Kidney epithelial cell (primary cell): ENCODE results near the gene CLDN34. TPM values are rescaled to one million over a fixed set of nuclear protein-coding genes. Genes with fewer than 3 reads are reported as not detected.

Experiments
- DNase-seq: peaks from one replicate; pipeline ENCODE4 v3.0.0-alpha.2; 2010; ENCODE audit warnings: low read depth
- H3K27me3 ChIP-seq: 2 replicates; pipeline ENCODE4 v1.6.0; 2011; ENCODE audit warnings: low read length; ENCODE audit not compliant: control insufficient read depth, insufficient read depth
- H3K36me3 ChIP-seq: 2 replicates; pipeline ENCODE4 v1.5.1; 2011; ENCODE audit warnings: low read length; ENCODE audit not compliant: control insufficient read depth, insufficient read depth
- H3K4me3 ChIP-seq: 2 replicates; pipeline ENCODE4 v1.5.1; 2011; ENCODE audit warnings: low read depth, mild to moderate bottlenecking, control low read depth, low read length
- total RNA-seq: library from RNA; depleted of rRNA; stranded (reverse); fragments of >200 nt; gene quantifications from 2 replicates; pipeline ENCODE4 v1.2.3, GENCODE V29; 2015
- TF ChIP-seq, protein P1 (sequence below): IDR thresholded peaks from 2 replicates; pipeline ENCODE4 v1.5.1; 2011; ENCODE audit warnings: mild to moderate bottlenecking, moderate library complexity, low read length, control low read depth, inconsistent platforms; ENCODE audit not compliant: insufficient read depth, poor library complexity, severe bottlenecking

CLDN34 gene
- total RNA-seq, 1 donor from 2014 or later, result not detected

- Histone ChIP-seq H3K27me3 (no peaks in the 10 kb centered on the region), H3K4me3 (no peak overlapping the region), H3K36me3 (no peaks in the 10 kb centered on the region)
- no peak for DNase-seq
- TF ChIP-seq, protein P1, sequence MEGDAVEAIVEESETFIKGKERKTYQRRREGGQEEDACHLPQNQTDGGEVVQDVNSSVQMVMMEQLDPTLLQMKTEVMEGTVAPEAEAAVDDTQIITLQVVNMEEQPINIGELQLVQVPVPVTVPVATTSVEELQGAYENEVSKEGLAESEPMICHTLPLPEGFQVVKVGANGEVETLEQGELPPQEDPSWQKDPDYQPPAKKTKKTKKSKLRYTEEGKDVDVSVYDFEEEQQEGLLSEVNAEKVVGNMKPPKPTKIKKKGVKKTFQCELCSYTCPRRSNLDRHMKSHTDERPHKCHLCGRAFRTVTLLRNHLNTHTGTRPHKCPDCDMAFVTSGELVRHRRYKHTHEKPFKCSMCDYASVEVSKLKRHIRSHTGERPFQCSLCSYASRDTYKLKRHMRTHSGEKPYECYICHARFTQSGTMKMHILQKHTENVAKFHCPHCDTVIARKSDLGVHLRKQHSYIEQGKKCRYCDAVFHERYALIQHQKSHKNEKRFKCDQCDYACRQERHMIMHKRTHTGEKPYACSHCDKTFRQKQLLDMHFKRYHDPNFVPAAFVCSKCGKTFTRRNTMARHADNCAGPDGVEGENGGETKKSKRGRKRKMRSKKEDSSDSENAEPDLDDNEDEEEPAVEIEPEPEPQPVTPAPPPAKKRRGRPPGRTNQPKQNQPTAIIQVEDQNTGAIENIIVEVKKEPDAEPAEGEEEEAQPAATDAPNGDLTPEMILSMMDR, result no peak
These were observed 11.7 kb upstream of the CLDN34 start for GRCh38 chrX:9955506-9955905.

GRCh38 chrX:9957743-9958142 is 9.4 kb upstream of the CLDN34 start:
- Histone ChIP-seq H3K36me3 (no peaks in the 10 kb centered on the region), H3K27me3 (no peaks in the 10 kb centered on the region), H3K4me3 (no peak overlapping the region)
- TF ChIP-seq, protein P1, result no peak
- DNase-seq, result no peak

DNA sequence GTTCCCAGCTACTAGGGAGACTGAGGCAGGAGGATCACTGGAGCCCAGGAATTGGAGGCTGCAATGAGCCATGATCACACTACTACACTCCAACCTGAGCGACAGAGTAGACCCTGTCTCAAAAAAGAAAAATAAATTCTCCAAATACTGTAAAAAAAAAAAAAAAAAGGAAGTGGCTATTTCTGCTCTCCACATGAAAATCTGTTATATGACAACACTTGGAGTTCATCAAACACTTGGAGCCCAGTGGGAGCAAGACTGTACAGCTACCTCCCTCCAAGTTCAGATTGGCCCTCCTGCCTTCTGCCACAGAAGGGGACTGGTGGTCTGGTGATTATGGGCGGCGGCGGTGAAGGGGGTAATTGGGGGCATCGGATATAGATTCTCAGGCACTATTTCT is 9.0 kb upstream of the CLDN34 start:
- TF ChIP-seq, protein P1, result no peak
- no peak for DNase-seq
- Histone ChIP-seq H3K36me3 (no peaks in the 10 kb centered on the region), H3K4me3 (no peak overlapping the region), H3K27me3 (no peaks in the 10 kb centered on the region)

GRCh38 chrX:9961750-9962149 is 5.4 kb upstream of the CLDN34 start:
- no peaks in the 10 kb centered on the region for H3K27me3 ChIP-seq
- DNase-seq, result no peak
- TF ChIP-seq, protein P1, result no peak
- no peak overlapping the region for H3K4me3 ChIP-seq
- H3K36me3 ChIP-seq, result no peaks in the 10 kb centered on the region

DNA sequence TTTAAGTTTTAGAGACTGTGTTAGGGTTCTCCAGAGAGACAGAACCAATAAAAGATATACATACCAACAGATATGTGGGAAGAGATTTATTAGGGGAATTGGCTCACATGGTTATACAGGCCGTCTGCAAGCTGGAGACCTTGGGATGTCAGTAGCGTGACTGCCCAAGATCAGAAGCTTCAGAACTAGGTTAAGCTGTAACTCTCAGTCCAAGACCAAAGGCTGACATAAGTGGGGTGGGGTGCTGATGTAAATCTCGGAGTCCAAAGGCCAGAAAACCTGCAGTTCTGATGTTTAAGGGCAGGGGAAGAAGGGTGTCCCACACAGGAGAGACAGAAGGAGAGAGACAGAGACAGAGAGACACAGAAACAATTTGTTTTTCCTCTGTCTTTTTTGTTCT is 10.5 kb downstream of the CLDN34 start:
- no peak for DNase-seq
- Histone ChIP-seq H3K36me3 (no peaks in the 10 kb centered on the region), H3K4me3 (no peak overlapping the region), H3K27me3 (no peaks in the 10 kb centered on the region)
- TF ChIP-seq, protein P1, result no peak

GRCh38 chrX:9980401-9980800 is 13.2 kb downstream of the CLDN34 start:
- no peak for DNase-seq
- Histone ChIP-seq H3K36me3 (no peaks in the 10 kb centered on the region), H3K27me3 (no peaks in the 10 kb centered on the region), H3K4me3 (no peak overlapping the region)
- TF ChIP-seq, protein P1, result no peak
